ENCODE measurements around the gene PTPRT.

DNA sequence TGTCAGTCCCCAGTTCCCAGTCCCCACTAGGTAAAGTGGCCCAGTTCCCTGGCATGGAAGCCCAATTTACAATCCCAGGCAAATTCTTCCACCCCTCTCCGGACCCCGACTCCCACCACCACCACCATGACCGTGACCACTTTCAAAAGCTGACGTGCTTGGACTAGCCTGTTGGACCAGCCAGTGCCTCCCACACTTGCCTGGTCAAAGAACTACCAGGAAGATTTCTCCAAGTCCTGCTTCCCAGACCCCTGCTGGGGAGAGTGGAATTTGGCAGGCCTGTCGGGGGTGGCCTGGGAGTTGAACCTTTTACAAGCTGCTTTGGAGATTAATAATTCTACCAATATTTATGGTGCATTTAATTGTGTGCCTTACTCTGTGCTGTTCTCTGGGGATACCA lies 1.4 kb upstream of the PTPRT start:
- TF ChIP-seq, protein P1, sequence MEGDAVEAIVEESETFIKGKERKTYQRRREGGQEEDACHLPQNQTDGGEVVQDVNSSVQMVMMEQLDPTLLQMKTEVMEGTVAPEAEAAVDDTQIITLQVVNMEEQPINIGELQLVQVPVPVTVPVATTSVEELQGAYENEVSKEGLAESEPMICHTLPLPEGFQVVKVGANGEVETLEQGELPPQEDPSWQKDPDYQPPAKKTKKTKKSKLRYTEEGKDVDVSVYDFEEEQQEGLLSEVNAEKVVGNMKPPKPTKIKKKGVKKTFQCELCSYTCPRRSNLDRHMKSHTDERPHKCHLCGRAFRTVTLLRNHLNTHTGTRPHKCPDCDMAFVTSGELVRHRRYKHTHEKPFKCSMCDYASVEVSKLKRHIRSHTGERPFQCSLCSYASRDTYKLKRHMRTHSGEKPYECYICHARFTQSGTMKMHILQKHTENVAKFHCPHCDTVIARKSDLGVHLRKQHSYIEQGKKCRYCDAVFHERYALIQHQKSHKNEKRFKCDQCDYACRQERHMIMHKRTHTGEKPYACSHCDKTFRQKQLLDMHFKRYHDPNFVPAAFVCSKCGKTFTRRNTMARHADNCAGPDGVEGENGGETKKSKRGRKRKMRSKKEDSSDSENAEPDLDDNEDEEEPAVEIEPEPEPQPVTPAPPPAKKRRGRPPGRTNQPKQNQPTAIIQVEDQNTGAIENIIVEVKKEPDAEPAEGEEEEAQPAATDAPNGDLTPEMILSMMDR (IDR thresholded peaks at IDR 0.05; ENCODE audit: insufficient read depth, low read length, poor library complexity, severe bottlenecking), result no peak
- TF ChIP-seq EZH2phosphoT487 (conservative IDR thresholded peaks at IDR 0.05; ENCODE audit: low read length), result no peak

All from SU-DHL-6 (cell line).